ENCODE results near the gene GDI1.

The GDI1 gene

DNA sequence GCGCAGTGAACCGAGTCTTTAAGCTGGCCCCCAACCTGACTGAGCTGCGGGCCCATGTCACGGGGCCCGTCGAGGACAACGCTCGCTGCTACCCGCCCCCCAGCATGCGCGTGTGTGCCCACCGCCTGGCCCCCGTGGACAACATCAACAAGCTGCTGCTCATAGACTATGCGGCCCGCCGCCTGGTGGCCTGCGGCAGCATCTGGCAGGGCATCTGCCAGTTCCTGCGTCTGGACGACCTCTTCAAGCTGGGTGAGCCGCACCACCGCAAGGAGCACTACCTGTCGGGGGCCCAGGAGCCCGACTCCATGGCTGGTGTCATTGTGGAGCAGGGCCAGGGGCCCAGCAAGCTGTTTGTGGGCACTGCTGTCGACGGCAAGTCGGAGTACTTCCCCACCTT lies 23.4 kb downstream of the GDI1 start (continued):
- TF ChIP-seq, protein P1, sequence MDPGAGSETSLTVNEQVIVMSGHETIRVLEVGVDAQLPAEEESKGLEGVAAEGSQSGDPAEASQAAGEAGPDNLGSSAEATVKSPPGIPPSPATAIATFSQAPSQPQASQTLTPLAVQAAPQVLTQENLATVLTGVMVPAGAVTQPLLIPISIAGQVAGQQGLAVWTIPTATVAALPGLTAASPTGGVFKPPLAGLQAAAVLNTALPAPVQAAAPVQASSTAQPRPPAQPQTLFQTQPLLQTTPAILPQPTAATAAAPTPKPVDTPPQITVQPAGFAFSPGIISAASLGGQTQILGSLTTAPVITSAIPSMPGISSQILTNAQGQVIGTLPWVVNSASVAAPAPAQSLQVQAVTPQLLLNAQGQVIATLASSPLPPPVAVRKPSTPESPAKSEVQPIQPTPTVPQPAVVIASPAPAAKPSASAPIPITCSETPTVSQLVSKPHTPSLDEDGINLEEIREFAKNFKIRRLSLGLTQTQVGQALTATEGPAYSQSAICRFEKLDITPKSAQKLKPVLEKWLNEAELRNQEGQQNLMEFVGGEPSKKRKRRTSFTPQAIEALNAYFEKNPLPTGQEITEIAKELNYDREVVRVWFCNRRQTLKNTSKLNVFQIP (CRISPR knock-in tag; IDR thresholded peaks at IDR 0.05; ENCODE audit: borderline replicate concordance, low read depth): no peak
- TF ChIP-seq, protein P2, sequence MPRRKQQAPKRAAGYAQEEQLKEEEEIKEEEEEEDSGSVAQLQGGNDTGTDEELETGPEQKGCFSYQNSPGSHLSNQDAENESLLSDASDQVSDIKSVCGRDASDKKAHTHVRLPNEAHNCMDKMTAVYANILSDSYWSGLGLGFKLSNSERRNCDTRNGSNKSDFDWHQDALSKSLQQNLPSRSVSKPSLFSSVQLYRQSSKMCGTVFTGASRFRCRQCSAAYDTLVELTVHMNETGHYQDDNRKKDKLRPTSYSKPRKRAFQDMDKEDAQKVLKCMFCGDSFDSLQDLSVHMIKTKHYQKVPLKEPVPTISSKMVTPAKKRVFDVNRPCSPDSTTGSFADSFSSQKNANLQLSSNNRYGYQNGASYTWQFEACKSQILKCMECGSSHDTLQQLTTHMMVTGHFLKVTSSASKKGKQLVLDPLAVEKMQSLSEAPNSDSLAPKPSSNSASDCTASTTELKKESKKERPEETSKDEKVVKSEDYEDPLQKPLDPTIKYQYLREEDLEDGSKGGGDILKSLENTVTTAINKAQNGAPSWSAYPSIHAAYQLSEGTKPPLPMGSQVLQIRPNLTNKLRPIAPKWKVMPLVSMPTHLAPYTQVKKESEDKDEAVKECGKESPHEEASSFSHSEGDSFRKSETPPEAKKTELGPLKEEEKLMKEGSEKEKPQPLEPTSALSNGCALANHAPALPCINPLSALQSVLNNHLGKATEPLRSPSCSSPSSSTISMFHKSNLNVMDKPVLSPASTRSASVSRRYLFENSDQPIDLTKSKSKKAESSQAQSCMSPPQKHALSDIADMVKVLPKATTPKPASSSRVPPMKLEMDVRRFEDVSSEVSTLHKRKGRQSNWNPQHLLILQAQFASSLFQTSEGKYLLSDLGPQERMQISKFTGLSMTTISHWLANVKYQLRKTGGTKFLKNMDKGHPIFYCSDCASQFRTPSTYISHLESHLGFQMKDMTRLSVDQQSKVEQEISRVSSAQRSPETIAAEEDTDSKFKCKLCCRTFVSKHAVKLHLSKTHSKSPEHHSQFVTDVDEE (CRISPR knock-in tag; IDR thresholded peaks at IDR 0.05): no peak
- TF ChIP-seq RARB (CRISPR knock-in tag; IDR thresholded peaks at IDR 0.05): no peak
- no peak for TF ChIP-seq TCF4 (CRISPR knock-in tag; IDR thresholded peaks at IDR 0.05; ENCODE audit: borderline replicate concordance)
- TF ChIP-seq ISL1 (CRISPR knock-in tag; IDR thresholded peaks at IDR 0.05): no peak

DNA sequence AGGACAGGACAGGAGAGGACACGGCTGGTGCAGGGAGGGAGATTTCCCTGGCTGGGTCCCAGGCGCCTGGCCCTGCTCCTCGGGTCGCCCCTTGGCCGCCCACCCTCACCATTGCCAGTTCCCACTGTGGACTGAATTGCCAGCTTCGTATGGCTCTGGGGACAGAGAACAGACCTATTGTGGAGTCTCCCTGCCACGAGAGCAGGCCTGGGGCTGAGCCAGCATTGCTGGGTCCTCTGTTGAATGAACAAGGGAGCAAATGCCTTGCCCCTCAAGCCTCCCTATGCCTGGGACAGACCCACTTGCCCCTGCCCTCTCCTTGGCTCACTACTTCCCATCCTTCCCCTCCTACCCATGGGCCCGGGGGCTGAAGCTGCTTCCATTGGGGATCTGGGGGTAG lies 25.4 kb downstream of the GDI1 start:
- TF ChIP-seq, protein P2 (CRISPR knock-in tag; IDR thresholded peaks at IDR 0.05): no peak
- TF ChIP-seq ZC3H10 (CRISPR knock-in tag; IDR thresholded peaks at IDR 0.05) (no peak), CSDC2 (CRISPR knock-in tag; IDR thresholded peaks at IDR 0.05) (no peak), RARB (CRISPR knock-in tag; IDR thresholded peaks at IDR 0.05) (no peak), PPARA (CRISPR knock-in tag; IDR thresholded peaks at IDR 0.05; ENCODE audit: borderline replicate concordance) (no peak), ZNF565 (CRISPR knock-in tag; conservative IDR thresholded peaks at IDR 0.05; ENCODE audit: low read depth) (no peak), ISL1 (CRISPR knock-in tag; IDR thresholded peaks at IDR 0.05) (no peak)
- TF ChIP-seq, protein P3, sequence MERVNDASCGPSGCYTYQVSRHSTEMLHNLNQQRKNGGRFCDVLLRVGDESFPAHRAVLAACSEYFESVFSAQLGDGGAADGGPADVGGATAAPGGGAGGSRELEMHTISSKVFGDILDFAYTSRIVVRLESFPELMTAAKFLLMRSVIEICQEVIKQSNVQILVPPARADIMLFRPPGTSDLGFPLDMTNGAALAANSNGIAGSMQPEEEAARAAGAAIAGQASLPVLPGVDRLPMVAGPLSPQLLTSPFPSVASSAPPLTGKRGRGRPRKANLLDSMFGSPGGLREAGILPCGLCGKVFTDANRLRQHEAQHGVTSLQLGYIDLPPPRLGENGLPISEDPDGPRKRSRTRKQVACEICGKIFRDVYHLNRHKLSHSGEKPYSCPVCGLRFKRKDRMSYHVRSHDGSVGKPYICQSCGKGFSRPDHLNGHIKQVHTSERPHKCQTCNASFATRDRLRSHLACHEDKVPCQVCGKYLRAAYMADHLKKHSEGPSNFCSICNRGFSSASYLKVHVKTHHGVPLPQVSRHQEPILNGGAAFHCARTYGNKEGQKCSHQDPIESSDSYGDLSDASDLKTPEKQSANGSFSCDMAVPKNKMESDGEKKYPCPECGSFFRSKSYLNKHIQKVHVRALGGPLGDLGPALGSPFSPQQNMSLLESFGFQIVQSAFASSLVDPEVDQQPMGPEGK (CRISPR knock-in tag; IDR thresholded peaks at IDR 0.05; ENCODE audit: borderline replicate concordance): no peak
- TF ChIP-seq, protein P4, sequence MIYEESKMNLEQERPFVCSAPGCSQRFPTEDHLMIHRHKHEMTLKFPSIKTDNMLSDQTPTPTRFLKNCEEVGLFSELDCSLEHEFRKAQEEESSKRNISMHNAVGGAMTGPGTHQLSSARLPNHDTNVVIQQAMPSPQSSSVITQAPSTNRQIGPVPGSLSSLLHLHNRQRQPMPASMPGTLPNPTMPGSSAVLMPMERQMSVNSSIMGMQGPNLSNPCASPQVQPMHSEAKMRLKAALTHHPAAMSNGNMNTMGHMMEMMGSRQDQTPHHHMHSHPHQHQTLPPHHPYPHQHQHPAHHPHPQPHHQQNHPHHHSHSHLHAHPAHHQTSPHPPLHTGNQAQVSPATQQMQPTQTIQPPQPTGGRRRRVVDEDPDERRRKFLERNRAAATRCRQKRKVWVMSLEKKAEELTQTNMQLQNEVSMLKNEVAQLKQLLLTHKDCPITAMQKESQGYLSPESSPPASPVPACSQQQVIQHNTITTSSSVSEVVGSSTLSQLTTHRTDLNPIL (CRISPR knock-in tag; IDR thresholded peaks at IDR 0.05; ENCODE audit: low read depth): no peak
- TF ChIP-seq, protein P5, sequence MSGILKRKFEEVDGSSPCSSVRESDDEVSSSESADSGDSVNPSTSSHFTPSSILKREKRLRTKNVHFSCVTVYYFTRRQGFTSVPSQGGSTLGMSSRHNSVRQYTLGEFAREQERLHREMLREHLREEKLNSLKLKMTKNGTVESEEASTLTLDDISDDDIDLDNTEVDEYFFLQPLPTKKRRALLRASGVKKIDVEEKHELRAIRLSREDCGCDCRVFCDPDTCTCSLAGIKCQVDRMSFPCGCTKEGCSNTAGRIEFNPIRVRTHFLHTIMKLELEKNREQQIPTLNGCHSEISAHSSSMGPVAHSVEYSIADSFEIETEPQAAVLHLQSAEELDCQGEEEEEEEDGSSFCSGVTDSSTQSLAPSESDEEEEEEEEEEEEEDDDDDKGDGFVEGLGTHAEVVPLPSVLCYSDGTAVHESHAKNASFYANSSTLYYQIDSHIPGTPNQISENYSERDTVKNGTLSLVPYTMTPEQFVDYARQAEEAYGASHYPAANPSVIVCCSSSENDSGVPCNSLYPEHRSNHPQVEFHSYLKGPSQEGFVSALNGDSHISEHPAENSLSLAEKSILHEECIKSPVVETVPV (CRISPR knock-in tag; IDR thresholded peaks at IDR 0.05): no peak

DNA sequence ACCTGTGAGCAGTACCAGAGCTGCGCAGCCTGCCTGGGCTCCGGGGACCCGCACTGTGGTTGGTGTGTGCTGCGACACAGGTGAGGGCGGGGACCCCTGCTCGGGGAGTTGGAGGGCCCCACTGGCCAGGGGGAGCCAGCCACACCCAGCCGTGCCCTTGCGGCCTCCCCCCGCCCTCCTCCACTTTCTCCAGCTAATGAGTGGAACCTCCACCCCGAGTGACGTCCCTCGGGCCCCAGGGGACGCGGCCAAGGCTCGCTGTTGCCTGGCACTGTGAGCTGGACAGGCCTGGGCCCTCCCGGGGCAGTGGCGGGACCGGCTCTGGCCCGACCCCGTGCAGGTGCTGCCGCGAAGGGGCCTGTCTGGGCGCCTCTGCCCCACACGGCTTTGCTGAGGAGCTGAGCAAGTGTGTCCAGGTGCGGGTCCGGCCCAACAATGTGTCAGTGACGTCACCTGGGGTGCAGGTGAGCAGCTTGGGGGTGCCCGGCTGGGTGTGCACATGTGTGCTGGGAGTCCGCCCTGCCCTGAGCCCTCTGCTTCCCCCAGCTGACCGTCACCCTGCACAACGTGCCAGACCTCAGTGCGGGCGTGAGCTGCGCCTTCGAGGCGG lies 26.8 kb downstream of the GDI1 start:
- TF ChIP-seq GLIS3 (CRISPR knock-in tag; IDR thresholded peaks at IDR 0.05) (no peak), ESRRG (CRISPR knock-in tag; IDR thresholded peaks at IDR 0.05) (no peak), TOX (CRISPR knock-in tag; IDR thresholded peaks at IDR 0.05; ENCODE audit: borderline replicate concordance) (no peak), ISL1 (CRISPR knock-in tag; IDR thresholded peaks at IDR 0.05) (no peak), BACH2 (CRISPR knock-in tag; IDR thresholded peaks at IDR 0.05; ENCODE audit: borderline replicate concordance) (no peak), ZC3H10 (CRISPR knock-in tag; IDR thresholded peaks at IDR 0.05) (no peak), RARB (CRISPR knock-in tag; IDR thresholded peaks at IDR 0.05) (no peak), ZNF8 (CRISPR knock-in tag; IDR thresholded peaks at IDR 0.05) (no peak), CSDC2 (CRISPR knock-in tag; IDR thresholded peaks at IDR 0.05) (no peak), PPARA (CRISPR knock-in tag; IDR thresholded peaks at IDR 0.05; ENCODE audit: borderline replicate concordance) (no peak)
- TF ChIP-seq, protein P1 (CRISPR knock-in tag; IDR thresholded peaks at IDR 0.05; ENCODE audit: borderline replicate concordance, low read depth): no peak
- TF ChIP-seq, protein P3 (CRISPR knock-in tag; IDR thresholded peaks at IDR 0.05; ENCODE audit: borderline replicate concordance): no peak
- no peak for ATAC-seq

More for the DNA sequence above, 25.4 kb downstream of the GDI1 start:
- no peak for ATAC-seq

Measured in SK-N-SH treated with all-trans-retinoic acid at 6 μM for 48 hours (cell line).